ENCODE data around the gene AHNAK2.
"Not testable (repeated sequence)": the region's sequence is repeated elsewhere in the genome, so short reads cannot be mapped to it uniquely, and the experiment has no call there.

Gene AHNAK2

DNA sequence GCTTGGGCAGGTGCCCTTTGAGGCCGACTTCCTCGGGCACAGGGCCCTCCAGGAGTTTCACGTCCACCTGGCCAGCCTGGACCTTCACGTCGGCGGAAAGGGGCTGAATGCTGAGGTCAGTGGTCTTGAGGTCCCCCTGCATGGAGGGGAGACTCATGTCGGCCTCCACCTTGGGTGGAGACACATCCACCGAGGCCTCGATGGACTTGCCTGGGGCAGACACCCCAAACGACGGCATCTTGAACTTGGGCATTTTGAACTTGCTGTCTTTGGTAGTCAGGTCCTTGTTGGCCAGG is 29.5 kb downstream of the AHNAK2 start (continued):
- TF ChIP-seq, protein P1, sequence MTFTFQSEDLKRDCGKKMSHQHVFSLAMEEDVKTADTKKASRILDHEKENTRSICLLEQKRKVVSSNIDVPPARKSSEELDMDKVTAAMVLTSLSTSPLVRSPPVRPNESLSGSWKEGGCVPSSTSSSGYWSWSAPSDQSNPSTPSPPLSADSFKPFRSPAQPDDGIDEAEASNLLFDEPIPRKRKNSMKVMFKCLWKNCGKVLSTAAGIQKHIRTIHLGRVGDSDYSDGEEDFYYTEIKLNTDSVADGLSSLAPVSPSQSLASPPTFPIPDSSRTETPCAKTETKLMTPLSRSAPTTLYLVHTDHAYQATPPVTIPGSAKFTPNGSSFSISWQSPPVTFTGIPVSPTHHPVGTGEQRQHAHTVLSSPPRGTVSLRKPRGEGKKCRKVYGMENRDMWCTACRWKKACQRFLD (tag by site-specific recombination; IDR thresholded peaks at IDR 0.05): no peak
- no peak for TF ChIP-seq ZNF677 (tag by site-specific recombination; IDR thresholded peaks at IDR 0.05)
- TF ChIP-seq ZNF202 (tag by site-specific recombination; IDR thresholded peaks at IDR 0.05; ENCODE audit: borderline replicate concordance): no peak
- TF ChIP-seq, protein P2, sequence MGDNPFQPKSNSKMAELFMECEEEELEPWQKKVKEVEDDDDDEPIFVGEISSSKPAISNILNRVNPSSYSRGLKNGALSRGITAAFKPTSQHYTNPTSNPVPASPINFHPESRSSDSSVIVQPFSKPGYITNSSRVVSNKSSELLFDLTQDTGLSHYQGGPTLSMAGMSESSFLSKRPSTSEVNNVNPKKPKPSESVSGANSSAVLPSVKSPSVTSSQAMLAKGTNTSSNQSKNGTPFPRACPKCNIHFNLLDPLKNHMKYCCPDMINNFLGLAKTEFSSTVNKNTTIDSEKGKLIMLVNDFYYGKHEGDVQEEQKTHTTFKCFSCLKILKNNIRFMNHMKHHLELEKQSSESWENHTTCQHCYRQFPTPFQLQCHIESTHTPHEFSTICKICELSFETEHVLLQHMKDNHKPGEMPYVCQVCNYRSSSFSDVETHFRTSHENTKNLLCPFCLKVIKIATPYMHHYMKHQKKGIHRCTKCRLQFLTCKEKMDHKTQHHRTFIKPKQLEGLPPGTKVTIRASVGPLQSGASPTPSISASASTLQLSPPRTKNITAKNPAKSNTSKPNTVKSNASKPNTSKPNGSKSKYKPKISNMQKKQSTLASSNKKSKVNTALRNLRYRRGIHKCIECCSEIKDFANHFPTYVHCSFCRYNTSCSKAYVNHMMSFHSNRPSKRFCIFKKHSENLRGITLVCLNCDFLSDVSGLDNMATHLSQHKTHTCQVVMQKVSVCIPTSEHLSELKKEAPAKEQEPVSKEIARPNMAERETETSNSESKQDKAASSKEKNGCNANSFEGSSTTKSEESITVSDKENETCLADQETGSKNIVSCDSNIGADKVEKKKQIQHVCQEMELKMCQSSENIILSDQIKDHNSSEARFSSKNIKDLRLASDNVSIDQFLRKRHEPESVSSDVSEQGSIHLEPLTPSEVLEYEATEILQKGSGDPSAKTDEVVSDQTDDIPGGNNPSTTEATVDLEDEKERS (tag by site-specific recombination; IDR thresholded peaks at IDR 0.05): no peak
- no peak for TF ChIP-seq ZNF426 (tag by site-specific recombination; IDR thresholded peaks at IDR 0.05)
- no peak for TF ChIP-seq MEIS1 (CRISPR knock-in tag; IDR thresholded peaks at IDR 0.05; ENCODE audit: borderline replicate concordance)

DNA sequence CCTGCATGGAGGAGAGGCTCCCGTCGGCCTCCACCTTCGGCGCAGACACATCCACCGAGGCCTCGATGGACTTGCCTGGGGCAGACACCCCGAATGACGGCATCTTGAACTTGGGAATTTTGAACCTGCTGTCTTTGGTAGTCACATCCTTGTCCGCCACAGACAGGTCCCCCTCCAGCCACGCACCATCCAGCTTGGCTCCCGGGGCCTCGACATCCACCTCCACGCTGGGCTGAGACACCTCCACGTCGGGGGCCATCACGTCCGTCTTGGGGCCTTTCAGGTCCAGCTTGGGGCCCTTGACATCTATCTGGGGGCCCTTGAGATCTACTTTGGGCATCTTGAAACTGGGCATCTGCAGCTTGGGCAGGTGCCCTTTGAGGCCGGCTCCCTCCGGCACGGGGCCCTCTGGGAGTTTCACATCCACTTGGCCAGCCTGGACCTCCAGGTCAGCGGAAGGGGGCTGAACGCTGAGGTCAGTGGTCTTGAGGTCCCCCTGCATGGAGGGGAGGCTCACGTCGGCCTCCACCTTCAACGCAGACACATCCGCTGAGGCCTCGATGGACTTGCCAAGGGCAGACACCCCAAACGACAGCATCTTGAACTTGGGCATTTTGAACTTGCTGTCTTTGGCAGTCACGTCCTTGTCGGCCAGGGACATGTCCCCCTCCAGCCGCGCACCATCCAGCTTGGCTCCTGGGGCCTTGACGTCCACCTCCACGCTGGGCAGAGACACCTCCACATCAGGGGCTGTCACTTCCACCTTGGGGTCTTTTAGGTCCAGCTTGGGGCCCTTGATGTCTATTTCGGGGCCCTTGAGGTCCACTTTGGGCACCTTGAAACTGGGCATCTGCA is 30.1 kb downstream of the AHNAK2 start:
- H3K4me3 ChIP-seq (ENCODE audit: low read depth, low read length); CTCF ChIA-PET; POLR2A ChIA-PET; H3K27ac ChIP-seq (ENCODE audit: extremely low read depth, low read depth, low read length); H3K9me3 ChIP-seq (ENCODE audit: control insufficient read depth, insufficient read depth, low read depth, low read length); H3K36me3 ChIP-seq (ENCODE audit: control insufficient read depth in 2 of 2, insufficient read depth in 1 of 2, low read length in 2 of 2); H3K4me1 ChIP-seq (ENCODE audit: control insufficient read depth, insufficient read depth, low read length): not testable (repeated sequence)

DNA sequence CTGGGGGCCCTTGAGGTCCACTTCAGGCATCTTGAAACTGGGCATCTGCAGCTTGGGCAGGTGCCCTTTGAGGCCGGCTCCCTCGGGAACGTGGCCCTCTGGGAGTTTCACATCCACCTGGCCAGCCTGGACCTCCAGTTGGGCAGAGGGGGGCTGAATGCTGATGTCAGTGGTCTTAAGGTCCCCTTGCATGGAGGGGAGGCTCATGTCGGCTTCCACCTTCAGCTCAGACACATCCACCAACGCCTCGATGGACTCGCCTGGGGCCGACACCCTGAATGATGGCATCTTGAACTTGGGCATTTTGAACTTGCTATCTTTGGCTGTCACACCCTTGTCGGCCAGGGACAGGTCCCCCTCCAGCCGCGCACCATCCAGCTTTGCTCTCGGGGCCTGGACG is 31.0 kb downstream of the AHNAK2 start:
- H3K4me1 ChIP-seq (ENCODE audit: control insufficient read depth, insufficient read depth, low read length); POLR2A ChIA-PET; H3K4me3 ChIP-seq (ENCODE audit: low read depth, low read length); H3K9me3 ChIP-seq (ENCODE audit: control insufficient read depth, insufficient read depth, low read depth, low read length); H3K36me3 ChIP-seq (ENCODE audit: control insufficient read depth in 2 of 2, insufficient read depth in 1 of 2, low read length in 2 of 2); CTCF ChIA-PET; H3K27ac ChIP-seq (ENCODE audit: extremely low read depth, low read depth, low read length): not testable (repeated sequence)

DNA sequence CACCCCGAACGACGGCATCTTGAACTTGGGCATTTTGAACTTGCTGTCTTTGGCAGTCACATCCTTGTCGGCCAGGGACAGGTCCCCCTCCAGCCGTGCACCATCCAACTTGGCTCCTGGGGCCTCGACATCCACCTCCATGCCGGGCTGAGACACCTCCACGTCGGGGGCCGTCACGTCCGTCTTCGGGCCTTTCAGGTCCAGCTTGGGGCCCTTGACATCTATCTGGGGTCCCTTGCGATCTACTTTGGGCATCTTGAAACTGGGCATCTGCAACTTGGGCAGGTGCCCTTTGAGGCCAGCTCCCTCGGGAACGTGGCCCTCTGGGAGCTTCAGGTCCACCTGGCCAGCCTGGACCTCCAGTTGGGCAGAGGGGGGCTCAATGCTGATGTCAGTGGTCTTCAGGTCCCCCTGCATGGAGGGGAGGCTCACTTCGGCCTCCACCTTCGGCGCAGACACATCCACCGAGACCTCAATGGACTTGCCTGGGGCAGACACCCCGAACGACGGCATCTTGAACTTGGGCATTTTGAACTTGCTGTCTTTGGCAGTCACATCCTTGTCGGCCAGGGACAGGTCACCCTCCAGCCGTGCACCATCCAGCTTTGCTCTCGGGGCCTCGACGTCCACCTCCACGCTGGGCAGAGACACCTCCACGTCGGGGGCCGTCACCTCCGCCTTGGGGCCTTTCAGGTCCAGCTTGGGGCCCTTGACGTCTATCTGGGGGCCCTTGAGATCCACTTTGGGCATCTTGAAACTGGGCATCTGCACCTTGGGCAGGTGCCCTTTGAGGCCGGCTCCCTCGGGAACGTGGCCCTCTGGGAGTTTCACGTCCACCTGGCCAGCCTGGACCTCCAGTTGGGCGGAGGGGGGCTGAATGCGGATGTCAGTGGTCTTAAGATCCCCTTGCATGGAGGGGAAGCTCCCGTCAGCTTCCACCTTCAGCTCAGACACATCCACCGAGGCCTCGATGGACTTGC is 31.9 kb downstream of the AHNAK2 start:
- POLR2A ChIA-PET; CTCF ChIA-PET; H3K4me3 ChIP-seq (ENCODE audit: low read depth, low read length); H3K36me3 ChIP-seq (ENCODE audit: control insufficient read depth in 2 of 2, insufficient read depth in 1 of 2, low read length in 2 of 2); H3K27ac ChIP-seq (ENCODE audit: extremely low read depth, low read depth, low read length); H3K4me1 ChIP-seq (ENCODE audit: control insufficient read depth, insufficient read depth, low read length); H3K9me3 ChIP-seq (ENCODE audit: control insufficient read depth, insufficient read depth, low read depth, low read length): not testable (repeated sequence)

DNA sequence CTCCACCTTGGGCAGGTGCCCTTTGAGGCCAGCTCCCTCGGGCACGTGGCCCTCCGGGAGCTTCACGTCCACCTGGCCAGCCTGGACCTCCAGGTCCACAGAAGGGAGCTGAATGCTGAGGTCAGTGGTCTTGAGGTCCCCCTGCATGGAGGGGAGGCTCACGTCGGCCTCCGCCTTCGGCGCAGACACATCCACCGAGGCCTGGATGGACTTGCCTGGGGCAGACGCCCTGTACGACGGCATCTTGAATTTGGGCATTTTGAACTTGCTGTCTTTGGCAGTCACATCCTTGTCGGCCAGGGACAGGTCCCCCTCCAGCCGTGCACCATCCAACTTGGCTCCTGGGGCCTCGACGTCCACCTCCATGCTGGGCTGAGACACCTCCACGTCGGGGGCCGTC is 32.9 kb downstream of the AHNAK2 start:
- H3K9me3 ChIP-seq (ENCODE audit: control insufficient read depth, insufficient read depth, low read depth, low read length); H3K27ac ChIP-seq (ENCODE audit: extremely low read depth, low read depth, low read length); CTCF ChIA-PET; POLR2A ChIA-PET; H3K36me3 ChIP-seq (ENCODE audit: control insufficient read depth in 2 of 2, insufficient read depth in 1 of 2, low read length in 2 of 2); H3K4me3 ChIP-seq (ENCODE audit: low read depth, low read length); H3K4me1 ChIP-seq (ENCODE audit: control insufficient read depth, insufficient read depth, low read length): not testable (repeated sequence)

DNA sequence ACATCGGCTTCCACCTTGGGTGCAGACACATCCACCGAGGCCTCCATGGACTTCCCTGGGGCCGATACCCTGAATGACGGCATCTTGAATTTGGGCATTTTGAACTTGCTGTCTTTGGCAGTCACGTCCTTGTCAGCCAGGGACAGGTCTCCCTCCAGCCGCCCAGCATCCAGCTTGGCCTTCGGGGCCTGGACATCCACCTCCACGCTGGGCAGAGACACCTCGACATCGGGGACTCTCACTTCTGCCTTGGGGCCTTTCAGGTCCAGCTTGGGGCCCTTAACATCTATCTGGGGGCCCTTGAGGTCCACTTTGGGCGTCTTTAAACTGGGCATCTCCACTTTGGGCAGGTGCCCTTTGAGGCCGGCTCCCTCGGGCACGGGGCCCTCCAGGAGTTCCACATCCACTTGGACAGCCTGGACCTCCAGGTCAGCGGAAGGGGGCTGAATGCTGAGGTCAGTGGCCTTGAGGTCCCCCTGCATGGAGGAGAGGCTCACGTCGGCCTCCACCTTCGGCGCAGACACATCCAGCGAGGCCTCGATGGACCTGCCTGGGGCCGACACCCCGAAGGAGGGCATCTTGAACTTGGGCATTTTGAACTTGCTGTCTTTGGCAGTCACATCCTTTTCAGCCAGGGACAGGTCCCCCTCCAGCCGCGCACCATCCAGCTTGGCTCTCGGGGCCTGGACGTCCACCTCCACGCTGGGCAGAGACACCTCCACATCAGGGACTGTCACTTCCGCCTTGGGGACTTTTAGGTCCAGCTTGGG is 33.6 kb downstream of the AHNAK2 start:
- H3K27ac ChIP-seq (ENCODE audit: extremely low read depth, low read depth, low read length); H3K4me1 ChIP-seq (ENCODE audit: control insufficient read depth, insufficient read depth, low read length); H3K36me3 ChIP-seq (ENCODE audit: control insufficient read depth in 2 of 2, insufficient read depth in 1 of 2, low read length in 2 of 2); H3K9me3 ChIP-seq (ENCODE audit: control insufficient read depth, insufficient read depth, low read depth, low read length); H3K4me3 ChIP-seq (ENCODE audit: low read depth, low read length); POLR2A ChIA-PET: not testable (repeated sequence)
- CTCF ChIA-PET: interaction anchor here (0.6 kb wide), 1 partner anchor 18 kb away, joined by 3 read pairs; no protein-coding TSS in a partner anchor

DNA sequence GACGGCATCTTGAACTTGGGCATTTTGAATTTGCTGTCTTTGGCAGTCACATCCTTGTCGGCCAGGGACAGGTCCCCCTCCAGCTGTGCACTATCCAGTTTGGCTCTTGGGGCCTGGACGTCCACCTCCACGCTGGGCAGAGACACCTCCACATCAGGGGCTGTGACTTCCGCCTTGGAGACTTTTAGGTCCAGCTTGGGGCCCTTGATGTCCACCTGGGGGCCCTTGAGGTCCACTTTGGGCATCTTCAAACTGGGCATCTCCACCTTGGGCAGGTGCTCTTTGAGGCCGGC is 34.2 kb downstream of the AHNAK2 start:
- H3K27ac ChIP-seq (ENCODE audit: extremely low read depth, low read depth, low read length); H3K4me1 ChIP-seq (ENCODE audit: control insufficient read depth, insufficient read depth, low read length); H3K4me3 ChIP-seq (ENCODE audit: low read depth, low read length); H3K36me3 ChIP-seq (ENCODE audit: control insufficient read depth in 2 of 2, insufficient read depth in 1 of 2, low read length in 2 of 2); H3K9me3 ChIP-seq (ENCODE audit: control insufficient read depth, insufficient read depth, low read depth, low read length); POLR2A ChIA-PET: not testable (repeated sequence)
- CTCF ChIA-PET: interaction anchor here (0.6 kb wide), 2 partner anchors 19 to 583 kb away, joined by 3 read pairs; no protein-coding TSS in a partner anchor

DNA sequence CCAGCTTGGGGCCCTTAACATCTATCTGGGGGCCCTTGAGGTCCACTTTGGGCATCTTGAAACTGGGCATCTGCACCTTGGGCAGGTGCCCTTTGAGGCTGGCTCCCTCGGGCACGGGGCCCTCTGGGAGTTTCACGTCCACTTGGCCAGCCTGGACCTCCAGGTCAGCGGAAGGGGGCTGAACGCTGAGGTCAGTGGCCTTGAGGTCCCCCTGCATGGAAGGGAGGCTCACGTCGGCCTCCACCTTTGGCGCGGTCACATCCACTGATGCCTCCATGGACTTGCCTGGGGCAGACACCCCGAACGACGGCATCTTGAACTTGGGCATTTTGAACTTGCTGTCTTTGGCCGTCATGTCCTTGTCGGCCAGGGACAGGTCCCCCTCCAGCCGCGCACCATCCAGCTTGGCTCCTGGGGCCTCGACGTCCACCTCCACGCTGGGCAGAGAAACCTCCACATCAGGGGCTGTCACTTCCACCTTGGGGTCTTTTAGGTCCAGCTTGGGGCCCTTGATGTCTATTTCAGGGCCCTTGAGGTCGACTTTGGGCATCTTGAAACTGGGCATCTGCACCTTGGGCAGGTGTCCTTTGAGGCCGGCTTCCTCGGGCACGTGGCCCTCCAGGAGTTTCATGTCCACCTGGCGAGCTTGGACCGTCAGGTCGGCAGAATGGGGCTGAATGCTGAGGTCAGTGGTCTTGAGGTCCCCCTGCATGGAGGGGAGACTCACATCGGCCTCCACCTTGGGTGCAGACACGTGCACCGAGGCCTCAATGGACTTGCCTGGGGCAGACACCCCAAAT is 34.8 kb downstream of the AHNAK2 start:
- H3K27ac ChIP-seq (ENCODE audit: extremely low read depth, low read depth, low read length); H3K36me3 ChIP-seq (ENCODE audit: control insufficient read depth in 2 of 2, insufficient read depth in 1 of 2, low read length in 2 of 2); H3K4me3 ChIP-seq (ENCODE audit: low read depth, low read length); H3K9me3 ChIP-seq (ENCODE audit: control insufficient read depth, insufficient read depth, low read depth, low read length); H3K4me1 ChIP-seq (ENCODE audit: control insufficient read depth, insufficient read depth, low read length); POLR2A ChIA-PET: not testable (repeated sequence)
- CTCF ChIA-PET: interaction anchor here (0.6 kb wide), 1 partner anchor 584 kb away, joined by 3 read pairs; no protein-coding TSS in a partner anchor

Measured in HEK293 (cell line).